ENCODE data around the gene OSBPL6. TPM values are rescaled to one million over a fixed set of nuclear protein-coding genes. Genes with fewer than 3 reads are reported as not detected.

OSBPL6 gene
- total and polyA plus RNA-seq, 10 of the 15 experiments (the other 5 are each of a cell fraction or from before 2014, with no cell fraction given), result 0.01 to 0.08 (median 0.03) TPM; not detected in 5

- no peak for TF ChIP-seq USF1 (IDR thresholded peaks at IDR 0.05; ENCODE audit: borderline replicate concordance, extremely low read length, insufficient read depth, low read depth, low read length)
- no peak for TF ChIP-seq STAT1 (conservative IDR thresholded peaks at IDR 0.05)
- no peak for TF ChIP-seq LARP7 (IDR thresholded peaks at IDR 0.05)
- no peak for TF ChIP-seq ZBTB4 (CRISPR knock-in tag; IDR thresholded peaks at IDR 0.05)
- TF ChIP-seq STAT3 (IDR thresholded peaks at IDR 0.05; ENCODE audit: low read depth, low read length), result no peak
- no peak for TF ChIP-seq ZBED1 (IDR thresholded peaks at IDR 0.05; ENCODE audit: borderline replicate concordance)
- no peak for TF ChIP-seq JUND (IDR thresholded peaks at IDR 0.05; ENCODE audit: low read depth, low read length)
- TF ChIP-seq FOXK2 (IDR thresholded peaks at IDR 0.05), result no peak
- TF ChIP-seq SMC3 (IDR thresholded peaks at IDR 0.05; ENCODE audit: borderline replicate concordance, low read length), result no peak
These were observed 200.5 kb downstream of the OSBPL6 start (continued) for GRCh38 chr2:178394859-178395258.
